ENCODE results near the gene MGAT3. TPM values are rescaled to one million over a fixed set of nuclear protein-coding genes. Genes with fewer than 3 reads are reported as not detected.

Gene MGAT3
- total and polyA plus RNA-seq, 4 donors: 0.26 to 11.0 (median 1.8) TPM

GRCh38 chr22:39470451-39471291, 13.9 kb downstream of the MGAT3 start:
- DNase-seq (peak in 1 of 2 donors; percentile 36), ATAC-seq (ENCODE audit: low FRiP score) (no peak)
- Histone ChIP-seq H3K9me3 (ENCODE audit: control insufficient read depth, low read length) (no peaks in the 10 kb centered on the region), H3K27ac (ENCODE audit: low read depth in 1 of 2, low read length in 2 of 2) (no peak overlapping the region), H3K36me3 (ENCODE audit: control insufficient read depth in 1 of 2, insufficient read depth in 2 of 2, low read length in 1 of 2) (no peaks in the 10 kb centered on the region), H3K4me1 (ENCODE audit: control insufficient read depth in 1 of 2, insufficient read depth in 2 of 2, low read length in 2 of 2) (no peaks in the 10 kb centered on the region), H3K27me3 (ENCODE audit: control insufficient read depth in 1 of 2, insufficient read depth in 2 of 2, low read length in 1 of 2) (no peaks in the 10 kb centered on the region), H3K4me3 (ENCODE audit: low read length in 2 of 2) (no peak overlapping the region)
- 76% methylated on average over 14 to 16 of the region's 16 CpGs for WGBS, 2 donors
- intact Hi-C loops (cut with DNase I): no loop called here

- no peak overlapping the region for H3K4me3 ChIP-seq (ENCODE audit: low read length in 2 of 2)
- H3K4me1 ChIP-seq (ENCODE audit: control insufficient read depth in 1 of 2, insufficient read depth in 2 of 2, low read length in 2 of 2): no peaks in the 10 kb centered on the region
- 62 to 66% methylated on average over 13 of the region's 13 CpGs for WGBS, 2 donors
- H3K9me3 ChIP-seq (ENCODE audit: control insufficient read depth, low read length): no peaks in the 10 kb centered on the region
- DNase-seq: peak in 1 of 2 donors; percentile 45
- no peak overlapping the region for H3K27ac ChIP-seq (ENCODE audit: low read depth in 1 of 2, low read length in 2 of 2)
- no peaks in the 10 kb centered on the region for H3K36me3 ChIP-seq (ENCODE audit: control insufficient read depth in 1 of 2, insufficient read depth in 2 of 2, low read length in 1 of 2)
- intact Hi-C loops (cut with DNase I): no loop called here
- ATAC-seq (ENCODE audit: low FRiP score): no peak
- H3K27me3 ChIP-seq (ENCODE audit: control insufficient read depth in 1 of 2, insufficient read depth in 2 of 2, low read length in 1 of 2): no peaks in the 10 kb centered on the region
Observed at GRCh38 chr22:39471381-39472141, 14.7 kb downstream of the MGAT3 start.

- ATAC-seq (ENCODE audit: low FRiP score): no peak
- H3K4me1 ChIP-seq (ENCODE audit: control insufficient read depth in 1 of 2, insufficient read depth in 2 of 2, low read length in 2 of 2): no peaks in the 10 kb centered on the region
Observed at GRCh38 chr22:39472570-39473556, 16.1 kb downstream of the MGAT3 start.

GRCh38 chr22:39473851-39474250, 17.0 kb downstream of the MGAT3 start:
- intact Hi-C loops (cut with DNase I): no loop called here
- WGBS, 2 donors: 86 to 93% methylated on average over 5 of the region's 5 CpGs

More at GRCh38 chr22:39472570-39473556, 16.1 kb downstream of the MGAT3 start:
- no peaks in the 10 kb centered on the region for H3K27me3 ChIP-seq (ENCODE audit: control insufficient read depth in 1 of 2, insufficient read depth in 2 of 2, low read length in 1 of 2)
- H3K9me3 ChIP-seq (ENCODE audit: control insufficient read depth, low read length): no peaks in the 10 kb centered on the region
- DNase-seq: no peak
- intact Hi-C loops (cut with DNase I): no loop called here
- WGBS, 2 donors: 88 to 90% methylated on average over 19 of the region's 19 CpGs
- no peak overlapping the region for H3K4me3 ChIP-seq (ENCODE audit: low read length in 2 of 2)
- H3K27ac ChIP-seq (ENCODE audit: low read depth in 1 of 2, low read length in 2 of 2): no peak overlapping the region
- H3K36me3 ChIP-seq (ENCODE audit: control insufficient read depth in 1 of 2, insufficient read depth in 2 of 2, low read length in 1 of 2): no peaks in the 10 kb centered on the region

GRCh38 chr22:39474351-39475111, 17.7 kb downstream of the MGAT3 start:
- Histone ChIP-seq H3K27me3 (ENCODE audit: control insufficient read depth in 1 of 2, insufficient read depth in 2 of 2, low read length in 1 of 2) (no peaks in the 10 kb centered on the region), H3K36me3 (ENCODE audit: control insufficient read depth in 1 of 2, insufficient read depth in 2 of 2, low read length in 1 of 2) (no peaks in the 10 kb centered on the region), H3K4me1 (ENCODE audit: control insufficient read depth in 1 of 2, insufficient read depth in 2 of 2, low read length in 2 of 2) (no peaks in the 10 kb centered on the region), H3K27ac (ENCODE audit: low read depth in 1 of 2, low read length in 2 of 2) (no peak overlapping the region), H3K9me3 (ENCODE audit: control insufficient read depth, low read length) (no peaks in the 10 kb centered on the region), H3K4me3 (ENCODE audit: low read length in 2 of 2) (no peak overlapping the region)
- no peak for DNase-seq
- 66 to 67% methylated on average over 10 to 11 of the region's 11 CpGs for WGBS, 2 donors
- intact Hi-C loops (cut with DNase I): no loop called here
- ATAC-seq (ENCODE audit: low FRiP score): no peak

More at GRCh38 chr22:39473851-39474250, 17.0 kb downstream of the MGAT3 start:
- DNase-seq (no peak), ATAC-seq (ENCODE audit: low FRiP score) (no peak)
- H3K4me1 ChIP-seq (ENCODE audit: control insufficient read depth in 1 of 2, insufficient read depth in 2 of 2, low read length in 2 of 2): no peaks in the 10 kb centered on the region
- H3K9me3 ChIP-seq (ENCODE audit: control insufficient read depth, low read length): no peaks in the 10 kb centered on the region
- H3K36me3 ChIP-seq (ENCODE audit: control insufficient read depth in 1 of 2, insufficient read depth in 2 of 2, low read length in 1 of 2): no peaks in the 10 kb centered on the region
- no peaks in the 10 kb centered on the region for H3K27me3 ChIP-seq (ENCODE audit: control insufficient read depth in 1 of 2, insufficient read depth in 2 of 2, low read length in 1 of 2)
- H3K27ac ChIP-seq (ENCODE audit: low read depth in 1 of 2, low read length in 2 of 2): no peak overlapping the region
- no peak overlapping the region for H3K4me3 ChIP-seq (ENCODE audit: low read length in 2 of 2)

GRCh38 chr22:39475337-39475736, 18.5 kb downstream of the MGAT3 start:
- DNase-seq: no peak
- Histone ChIP-seq H3K27ac (ENCODE audit: low read depth in 1 of 2, low read length in 2 of 2) (no peak overlapping the region), H3K36me3 (ENCODE audit: control insufficient read depth in 1 of 2, insufficient read depth in 2 of 2, low read length in 1 of 2) (no peaks in the 10 kb centered on the region), H3K9me3 (ENCODE audit: control insufficient read depth, low read length) (no peaks in the 10 kb centered on the region), H3K4me1 (ENCODE audit: control insufficient read depth in 1 of 2, insufficient read depth in 2 of 2, low read length in 2 of 2) (no peaks in the 10 kb centered on the region), H3K4me3 (ENCODE audit: low read length in 2 of 2) (no peak overlapping the region), H3K27me3 (ENCODE audit: control insufficient read depth in 1 of 2, insufficient read depth in 2 of 2, low read length in 1 of 2) (no peaks in the 10 kb centered on the region)
- WGBS, 2 donors: 69 to 72% methylated on average over 9 of the region's 9 CpGs
- intact Hi-C loops (cut with DNase I): no loop called here
- ATAC-seq (ENCODE audit: low FRiP score): no peak

- no peaks in the 10 kb centered on the region for H3K36me3 ChIP-seq (ENCODE audit: control insufficient read depth in 1 of 2, insufficient read depth in 2 of 2, low read length in 1 of 2)
- WGBS, 2 donors: 67 to 77% methylated on average over 3 of the region's 3 CpGs
- H3K4me1 ChIP-seq (ENCODE audit: control insufficient read depth in 1 of 2, insufficient read depth in 2 of 2, low read length in 2 of 2): no peaks in the 10 kb centered on the region
- no peaks in the 10 kb centered on the region for H3K27me3 ChIP-seq (ENCODE audit: control insufficient read depth in 1 of 2, insufficient read depth in 2 of 2, low read length in 1 of 2)
- H3K27ac ChIP-seq (ENCODE audit: low read depth in 1 of 2, low read length in 2 of 2): no peak overlapping the region
- intact Hi-C loops (cut with DNase I): no loop called here
- H3K4me3 ChIP-seq (ENCODE audit: low read length in 2 of 2): no peak overlapping the region
- no peak for DNase-seq
- no peaks in the 10 kb centered on the region for H3K9me3 ChIP-seq (ENCODE audit: control insufficient read depth, low read length)
- no peak for ATAC-seq (ENCODE audit: low FRiP score)
Observed at GRCh38 chr22:39475902-39476301, 19.1 kb downstream of the MGAT3 start.

- 84 to 87% methylated on average over 13 of the region's 13 CpGs for WGBS, 2 donors
- Histone ChIP-seq H3K27ac (ENCODE audit: low read depth in 1 of 2, low read length in 2 of 2) (no peak overlapping the region), H3K9me3 (ENCODE audit: control insufficient read depth, low read length) (no peaks in the 10 kb centered on the region), H3K36me3 (ENCODE audit: control insufficient read depth in 1 of 2, insufficient read depth in 2 of 2, low read length in 1 of 2) (no peaks in the 10 kb centered on the region), H3K4me3 (ENCODE audit: low read length in 2 of 2) (no peak overlapping the region), H3K27me3 (ENCODE audit: control insufficient read depth in 1 of 2, insufficient read depth in 2 of 2, low read length in 1 of 2) (no peaks in the 10 kb centered on the region), H3K4me1 (ENCODE audit: control insufficient read depth in 1 of 2, insufficient read depth in 2 of 2, low read length in 2 of 2) (no peaks in the 10 kb centered on the region)
- ATAC-seq (ENCODE audit: low FRiP score) (no peak), DNase-seq (no peak)
- intact Hi-C loops (cut with DNase I): no loop called here
Observed at GRCh38 chr22:39476664-39477063, 19.9 kb downstream of the MGAT3 start.
